Small intestine (tissue), 7 donors: ENCODE measurements around the gene EPS8. TPM values are rescaled to one million over a fixed set of nuclear protein-coding genes. Genes with fewer than 3 reads are reported as not detected.

Experiments
- DNase-seq, 2 donors: peaks; one replicate each; pipeline versions ENCODE4 v3.0.0 to v3.0.0-alpha.2; 2013
- FAIRE-seq: peaks from 2 replicates; lab custom pipeline; 2012; peaks lifted over from hg19 to GRCh38; lab: Jason Lieb, UNC
- H3K27ac ChIP-seq, 3 donors: one replicate each; pipeline ENCODE4 v1.5.1; 2013; ENCODE audit warnings: low read length in 2 of 3, mild to moderate bottlenecking in 2 of 3, control low read depth in 1 of 3, inconsistent platforms in 1 of 3, low read depth in 1 of 3, moderate library complexity in 1 of 3
- H3K27me3 ChIP-seq, 3 donors: one replicate each; pipeline ENCODE4 v1.6.1; 2013; ENCODE audit warnings: low read length in 3 of 3, inconsistent platforms in 1 of 3; ENCODE audit not compliant: control insufficient read depth in 3 of 3, insufficient read depth in 3 of 3
- H3K36me3 ChIP-seq, 3 donors: one replicate each; pipeline ENCODE4 v1.6.1; 2013; ENCODE audit warnings: low read length in 3 of 3, inconsistent platforms in 1 of 3, low read depth in 1 of 3, mild to moderate bottlenecking in 1 of 3, moderate library complexity in 1 of 3; ENCODE audit not compliant: control insufficient read depth in 3 of 3, insufficient read depth in 2 of 3
- H3K4me1 ChIP-seq, 3 donors: one replicate each; pipeline ENCODE4 v1.6.1; 2013; ENCODE audit warnings: low read length in 2 of 3, inconsistent platforms in 1 of 3, low read depth in 1 of 3, mild to moderate bottlenecking in 1 of 3, moderate library complexity in 1 of 3; ENCODE audit not compliant: control insufficient read depth in 3 of 3, insufficient read depth in 2 of 3
- H3K4me3 ChIP-seq, 3 donors: one replicate each; pipeline ENCODE4 v1.5.1; 2013; ENCODE audit warnings: low read length in 3 of 3, control low read depth in 1 of 3, inconsistent platforms in 1 of 3, low read depth in 1 of 3, mild to moderate bottlenecking in 1 of 3, moderate library complexity in 1 of 3
- H3K9me3 ChIP-seq, 2 donors: one replicate each; pipeline ENCODE4 v1.6.1; 2013; ENCODE audit warnings: low read depth in 1 of 2, low read length in 1 of 2; ENCODE audit not compliant: control insufficient read depth in 2 of 2, insufficient read depth in 1 of 2
- WGBS, 3 donors: extraction: QIAGEN DNeasy Blood & Tissue Kit; methylation state at CpG; one replicate each; pipeline ENCODE4 v1.1.7; 2013; 5-methylcytosine and 5-hydroxymethylcytosine counted together
- polyA plus RNA-seq, 4 donors: library from polyadenylated mRNA; stranded (reverse) in 3 of 4; unstranded in 1 of 4; fragments of 200-250 nt in 3 of 4; fragments of 120-200 nt in 1 of 4; gene quantifications; one replicate each; pipeline versions ENCODE4 v1.2.1 to v1.2.3, GENCODE V29; 2013
- donor health status: healthy with polysubstance abuse.
- donor health status: control.
- donor health status: control.
- donor health status: Bipolar disorder and iron deficiency.
- donor health status: healthy.

EPS8 gene
- polyA plus RNA-seq, 4 donors = 38.0 to 103 (median 55.8) TPM

DNA sequence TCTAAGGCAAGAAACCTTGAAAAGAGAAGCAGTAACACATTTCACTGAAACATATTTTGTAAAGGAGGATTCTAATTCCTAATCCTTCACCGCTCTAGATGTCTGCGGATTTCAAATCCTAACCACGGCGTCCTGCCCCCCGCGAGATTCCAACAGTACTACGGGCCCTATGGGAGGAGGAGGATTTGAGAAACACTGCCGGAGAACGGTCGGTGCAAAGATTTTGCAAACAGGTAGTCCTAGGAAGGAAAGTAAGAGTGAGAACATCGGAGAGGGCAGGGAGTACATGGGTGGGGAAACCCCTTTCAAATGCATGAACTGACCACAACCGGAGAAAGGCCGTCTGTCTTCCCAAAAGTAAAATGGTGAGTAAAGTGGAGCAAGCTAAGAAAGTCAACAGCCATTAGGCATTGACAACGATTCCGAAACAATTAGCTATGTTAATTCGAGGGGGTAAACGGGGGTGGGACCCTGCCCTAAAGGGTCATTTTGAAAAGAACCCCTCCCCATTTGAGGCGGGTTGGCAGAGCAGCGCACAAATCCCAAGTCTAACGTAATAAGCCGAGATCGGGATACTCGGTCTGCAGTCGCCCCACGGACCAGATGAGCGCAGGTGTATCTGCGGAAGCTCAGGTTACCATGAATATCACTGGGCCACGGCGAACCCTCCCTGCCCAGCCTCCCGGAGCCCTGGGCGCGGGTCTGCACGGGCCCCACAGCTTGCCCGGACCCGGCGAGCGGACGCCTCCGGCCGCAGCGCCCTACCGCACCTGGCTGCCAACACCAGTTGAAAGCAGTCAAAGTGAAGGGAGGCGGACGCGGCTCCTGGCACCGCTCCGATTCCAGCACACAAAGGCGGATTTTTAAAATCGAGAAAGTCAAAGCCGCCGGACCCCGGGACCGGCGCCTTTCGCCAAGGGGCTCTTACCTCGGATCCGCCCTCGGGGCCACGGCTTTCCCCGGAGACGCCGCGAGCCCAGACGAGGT is 662 bp downstream of the EPS8 start:
- no peak for FAIRE-seq
- peak overlapping the region; percentile 93 to 95 (median 95) for H3K27ac ChIP-seq
- no peaks in the 10 kb centered on the region for H3K27me3 ChIP-seq
- DNase-seq = peak; percentile 65 to 76
- H3K4me1 ChIP-seq = no peaks in the 10 kb centered on the region
- H3K36me3 ChIP-seq = no peaks in the 10 kb centered on the region
- H3K9me3 ChIP-seq = no peaks in the 10 kb centered on the region
- WGBS, 3 donors = 1 to 2% (median 1%) methylated on average over 59 to 64 of the region's 64 CpGs
- peak overlapping the region; percentile 69 to 96 (median 71) for H3K4me3 ChIP-seq

DNA sequence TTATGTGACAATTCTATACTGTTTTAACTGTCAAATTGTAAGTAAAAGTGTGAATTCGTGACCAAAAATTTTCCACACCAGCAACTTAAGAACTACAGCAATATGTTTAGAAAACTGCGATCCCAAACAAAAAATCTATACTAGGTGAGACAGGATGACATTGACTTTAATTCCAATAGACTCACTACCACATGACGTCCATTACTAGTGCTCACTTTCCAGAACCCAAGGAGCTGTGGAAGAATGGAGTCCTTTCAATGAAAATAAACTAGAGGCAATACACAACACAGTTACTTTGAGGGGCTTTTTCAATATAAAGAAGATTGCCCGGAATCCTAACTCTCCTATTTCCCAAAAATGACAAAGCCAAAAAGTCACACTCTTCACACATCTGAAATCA is 1.4 kb downstream of the EPS8 start:
- Histone ChIP-seq H3K9me3 (no peaks in the 10 kb centered on the region), H3K4me3 (peak overlapping the region; percentile 69 to 96 (median 71)), H3K4me1 (peaks cover 0 to 3% (median 0%) of the 10 kb centered on the region in 3 donors), H3K27me3 (no peaks in the 10 kb centered on the region), H3K27ac (peak overlapping the region in 2 of 3 donors; percentile 93 to 95), H3K36me3 (no peaks in the 10 kb centered on the region)
- WGBS, 3 donors = 13 to 38% (median 29%) methylated on average over 4 of the region's 4 CpGs
- peak; percentile 41 to 52 for DNase-seq
- FAIRE-seq = no peak

- DNase-seq (no peak), FAIRE-seq (no peak)
- Histone ChIP-seq H3K4me3 (no peak overlapping the region), H3K27me3 (no peaks in the 10 kb centered on the region), H3K9me3 (no peaks in the 10 kb centered on the region), H3K27ac (peak overlapping the region in 1 of 3 donors; percentile 23), H3K4me1 (peaks cover 3 to 6% (median 5%) of the 10 kb centered on the region in 3 donors), H3K36me3 (peaks cover 0 to 3% (median 0%) of the 10 kb centered on the region in 3 donors)
- 9 to 49% (median 33%) methylated on average over 2 of the region's 2 CpGs for WGBS, 3 donors
Measured at GRCh38 chr12:15786772-15787171, 2.4 kb downstream of the EPS8 start.

GRCh38 chr12:15783288-15783687 is 5.9 kb downstream of the EPS8 start:
- DNase-seq (no peak), FAIRE-seq (no peak)
- H3K4me1 ChIP-seq = peaks cover 3 to 28% (median 6%) of the 10 kb centered on the region in 3 donors

DNA sequence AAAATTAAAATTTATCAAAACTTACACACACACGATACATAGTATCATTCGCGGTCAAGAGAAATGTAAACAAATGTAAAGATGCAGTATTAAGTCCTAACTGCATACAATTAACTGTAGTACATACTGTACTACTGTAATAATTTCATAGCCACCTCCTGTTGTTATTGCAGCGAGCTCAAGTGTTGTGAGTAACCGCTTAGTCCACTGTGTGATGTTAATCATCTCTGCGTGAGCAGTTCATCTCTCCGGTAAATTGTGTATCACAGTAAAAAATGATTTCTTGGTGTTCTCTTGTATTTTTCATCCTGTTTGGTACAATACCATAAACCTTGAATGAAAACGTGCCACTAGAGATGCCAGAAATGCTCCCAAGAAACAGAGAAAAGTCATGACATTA is 6.5 kb downstream of the EPS8 start:
- no peak overlapping the region for H3K27ac ChIP-seq
- H3K36me3 ChIP-seq = peaks cover 0 to 3% (median 0%) of the 10 kb centered on the region in 3 donors
- H3K4me3 ChIP-seq = no peak overlapping the region
- FAIRE-seq (no peak), DNase-seq (no peak)
- peaks cover 3 to 29% (median 6%) of the 10 kb centered on the region in 3 donors for H3K4me1 ChIP-seq
- H3K9me3 ChIP-seq = no peaks in the 10 kb centered on the region
- 86 to 90% (median 87%) methylated on average over 8 of the region's 8 CpGs for WGBS, 3 donors
- H3K27me3 ChIP-seq = no peaks in the 10 kb centered on the region

More at GRCh38 chr12:15783288-15783687, 5.9 kb downstream of the EPS8 start:
- WGBS, 3 donors = 86 to 94% (median 90%) methylated on average over 1 of the region's 1 CpG
- H3K27me3 ChIP-seq = no peaks in the 10 kb centered on the region
- H3K27ac ChIP-seq = no peak overlapping the region
- H3K9me3 ChIP-seq = no peaks in the 10 kb centered on the region
- H3K4me3 ChIP-seq = no peak overlapping the region
- H3K36me3 ChIP-seq = peaks cover 0 to 3% (median 0%) of the 10 kb centered on the region in 3 donors

DNA sequence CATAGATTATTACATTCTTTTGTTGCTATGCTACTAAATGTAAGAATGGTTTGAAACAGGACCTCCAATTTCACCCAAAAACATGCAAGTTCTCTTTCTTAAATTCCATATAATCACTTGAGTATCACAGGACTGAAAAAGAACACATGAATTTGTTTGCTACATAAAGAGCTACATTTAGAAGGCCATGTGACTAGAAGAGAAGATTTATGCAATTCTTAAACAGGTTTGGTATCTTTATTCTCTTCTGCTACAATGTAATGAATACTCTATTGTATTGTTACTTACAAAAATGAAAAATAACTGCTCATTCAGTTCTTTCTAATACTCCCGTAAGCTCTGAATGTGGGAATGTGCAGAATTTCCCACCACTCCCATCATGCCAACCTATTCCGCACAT is 9.3 kb downstream of the EPS8 start:
- Histone ChIP-seq H3K4me3 (no peak overlapping the region), H3K9me3 (no peaks in the 10 kb centered on the region), H3K27ac (peak overlapping the region in 2 of 3 donors; percentile 55 to 71), H3K36me3 (peaks cover 0 to 3% (median 0%) of the 10 kb centered on the region in 3 donors), H3K4me1 (peaks cover 3 to 33% (median 6%) of the 10 kb centered on the region in 3 donors), H3K27me3 (no peaks in the 10 kb centered on the region)
- 13 to 58% (median 28%) methylated on average over 2 of the region's 2 CpGs for WGBS, 3 donors
- DNase-seq (no peak), FAIRE-seq (no peak)

- peaks cover 0 to 3% (median 0%) of the 10 kb centered on the region in 3 donors for H3K36me3 ChIP-seq
- DNase-seq (no peak), FAIRE-seq (no peak)
- no peaks in the 10 kb centered on the region for H3K9me3 ChIP-seq
- H3K27me3 ChIP-seq = no peaks in the 10 kb centered on the region
- H3K4me1 ChIP-seq = peaks cover 3 to 36% (median 4%) of the 10 kb centered on the region in 3 donors
- no peak overlapping the region for H3K27ac ChIP-seq
- WGBS, 3 donors = 47 to 74% (median 54%) methylated on average over 3 of the region's 3 CpGs
- no peak overlapping the region for H3K4me3 ChIP-seq
Measured at GRCh38 chr12:15778126-15778525, 11.1 kb downstream of the EPS8 start.

DNA sequence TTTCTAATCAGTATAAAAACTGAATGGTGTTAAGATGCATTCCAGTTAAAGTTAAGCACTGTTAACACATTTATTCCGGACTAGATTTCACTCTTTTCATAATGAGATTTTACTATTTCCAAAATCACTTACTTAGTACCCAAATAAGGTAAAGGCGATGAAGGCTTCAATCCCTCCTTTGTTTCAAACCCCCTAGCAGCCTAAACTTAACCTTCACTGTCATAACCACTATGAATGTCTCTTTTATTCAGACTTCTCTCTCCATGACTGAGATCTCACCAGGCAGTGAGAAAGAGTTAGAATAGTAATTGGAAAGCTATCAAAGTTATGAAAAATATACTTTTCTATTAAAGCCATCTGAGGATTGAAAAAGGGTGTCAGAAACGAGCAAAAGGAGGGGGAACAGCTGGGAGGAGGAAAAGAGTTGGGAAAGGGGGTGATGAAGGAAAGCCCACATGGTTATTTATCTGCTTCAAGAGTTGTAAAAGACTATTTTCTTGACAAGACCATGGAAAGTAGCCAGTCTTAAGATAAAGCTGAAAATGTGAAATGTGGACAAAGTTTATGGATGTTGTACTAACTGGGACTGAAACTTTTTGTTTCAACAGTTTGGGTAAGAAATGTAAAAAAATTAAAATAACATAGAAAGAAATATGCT is 11.7 kb downstream of the EPS8 start:
- FAIRE-seq = no peak
- WGBS, 3 donors = 61 to 67% (median 66%) methylated on average over 3 of the region's 3 CpGs
- Histone ChIP-seq H3K36me3 (peaks cover 0 to 3% (median 0%) of the 10 kb centered on the region in 3 donors), H3K27ac (peak overlapping the region in 1 of 3 donors; percentile 4), H3K27me3 (no peaks in the 10 kb centered on the region), H3K4me3 (no peak overlapping the region), H3K4me1 (peaks cover 3 to 36% (median 4%) of the 10 kb centered on the region in 3 donors), H3K9me3 (no peaks in the 10 kb centered on the region)
- DNase-seq = no peak
